SK-N-MC (cell line): ENCODE measurements around the gene LRIG1.

ENCODE experiments used
- EZH2 ChIP-seq: fragments of 200-600 bp; sonication (generic); IDR thresholded peaks from one replicate; pipeline ENCODE4 v1.6.1; 2017; ENCODE audit warnings: antibody characterized with exemption
- FOXP2 ChIP-seq: optimal IDR thresholded peaks from 2 replicates; pipeline ENCODE3; 2011; ENCODE audit warnings: mild to moderate bottlenecking, moderate library complexity; ENCODE audit not compliant: insufficient read depth; ENCODE audit errors: extremely low read length, control extremely low read depth
- POLR2AphosphoS5 ChIP-seq: IDR thresholded peaks from 2 replicates; pipeline ENCODE4 v1.6.1; 2012; ENCODE audit warnings: mild to moderate bottlenecking, low read depth, low read length, borderline replicate concordance

DNA sequence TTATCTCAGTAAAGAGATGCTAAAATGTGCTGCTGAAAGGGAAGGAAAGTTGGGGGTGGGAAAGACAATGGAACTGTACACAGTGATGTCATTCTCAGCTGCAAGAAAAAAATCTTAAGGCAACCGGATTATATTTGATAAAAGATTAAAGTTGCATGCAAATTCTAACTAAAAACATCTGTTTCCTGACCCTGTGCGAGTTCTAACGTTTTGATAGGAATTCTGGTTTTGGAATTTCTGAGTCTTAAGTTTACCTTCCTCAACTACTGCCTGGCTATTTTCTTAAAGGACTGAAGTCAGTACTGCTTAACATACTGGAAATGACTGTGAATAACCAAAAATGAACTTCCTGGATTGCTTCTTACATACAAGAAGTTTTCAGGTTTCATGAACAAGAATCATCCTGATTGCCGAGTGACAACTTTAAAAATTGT, 164.5 kb downstream of the LRIG1 start:
- no peak for TF ChIP-seq POLR2AphosphoS5
- TF ChIP-seq EZH2: no peak
- TF ChIP-seq FOXP2: no peak
